ENCODE data around the gene GABRB1.
A peak's percentile ranks its signal among the peaks of the same experiment; 100 is the strongest.

Gene GABRB1

GRCh38 chr4:47031011-47031678, at the start of gene GABRB1:
GABRB1 (plus strand) TSS chr4:47031567.
- H3K4me3 ChIP-seq (replicated peaks in 1 of 2; ENCODE audit: low read depth in 2 of 2, low read length in 2 of 2): peak within 1 kb of the TSS; percentile 42 to 54
- peak; percentile 53 to 57 for DNase-seq (ENCODE audit: low read depth in 2 of 2)
- no peak for TF ChIP-seq CTCF (IDR thresholded peaks at IDR 0.05; ENCODE audit: low read depth, low read length)

DNA sequence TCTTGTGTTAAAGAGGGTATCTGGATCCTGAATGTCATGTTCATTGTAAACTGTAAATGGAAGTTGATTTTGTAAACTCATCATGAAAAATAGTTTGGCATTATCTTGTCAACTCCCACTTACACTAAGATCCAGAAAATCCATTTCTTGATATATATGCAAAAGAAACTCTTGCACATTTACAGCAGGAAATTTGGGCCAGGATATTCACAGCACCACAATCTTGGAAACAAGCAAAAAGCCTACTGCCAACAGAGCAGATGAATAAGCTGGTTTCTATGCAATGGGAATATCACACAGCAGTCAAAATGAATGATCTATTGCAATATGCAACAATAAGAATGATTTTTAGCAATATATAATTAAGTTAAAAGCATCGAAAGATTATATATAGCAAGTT, 46.6 kb upstream of the GABRB1 start:
- no peak for DNase-seq (ENCODE audit: low read depth in 2 of 2)
- no peak overlapping the region for H3K4me3 ChIP-seq (replicated peaks in 1 of 2; ENCODE audit: low read depth in 2 of 2, low read length in 2 of 2)
- TF ChIP-seq CTCF (IDR thresholded peaks at IDR 0.05; ENCODE audit: low read depth, low read length): no peak

DNA sequence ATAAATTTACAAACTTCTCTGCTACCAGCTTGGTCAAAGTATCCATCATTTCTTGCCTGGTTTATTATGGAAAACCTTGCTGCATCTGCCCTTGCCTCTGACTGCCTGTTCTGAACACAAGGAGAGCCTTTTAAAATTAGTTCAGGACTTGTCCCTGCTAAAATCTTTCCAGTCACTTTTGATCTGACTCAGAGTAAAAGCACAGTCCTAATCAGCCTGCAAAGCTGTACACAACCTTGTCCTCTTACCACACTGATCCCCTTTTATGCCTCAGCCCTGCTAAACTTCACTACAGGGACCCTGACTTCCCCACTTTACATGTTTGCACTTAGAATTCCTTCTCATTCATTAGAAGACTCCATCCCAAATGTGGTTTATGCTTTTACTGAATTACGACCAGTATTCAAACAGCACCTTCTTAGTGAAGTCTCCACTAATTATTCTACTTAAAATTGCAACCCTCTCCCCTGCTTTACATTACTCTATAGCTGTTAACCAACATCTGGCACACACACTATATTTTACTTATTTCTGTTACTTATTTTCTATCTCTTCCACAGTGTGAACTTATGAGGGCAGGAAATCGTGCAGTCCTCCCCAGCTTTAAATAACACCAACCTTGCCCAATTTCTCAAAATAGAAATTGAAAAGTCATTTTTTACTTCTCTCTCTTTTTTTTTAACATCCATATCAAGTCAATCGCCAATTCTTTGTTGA, 44.3 kb upstream of the GABRB1 start:
- H3K4me3 ChIP-seq (replicated peaks in 1 of 2; ENCODE audit: low read depth in 2 of 2, low read length in 2 of 2): no peak overlapping the region
- DNase-seq (ENCODE audit: low read depth in 2 of 2): no peak
- no peak for TF ChIP-seq CTCF (IDR thresholded peaks at IDR 0.05; ENCODE audit: low read depth, low read length)

DNA sequence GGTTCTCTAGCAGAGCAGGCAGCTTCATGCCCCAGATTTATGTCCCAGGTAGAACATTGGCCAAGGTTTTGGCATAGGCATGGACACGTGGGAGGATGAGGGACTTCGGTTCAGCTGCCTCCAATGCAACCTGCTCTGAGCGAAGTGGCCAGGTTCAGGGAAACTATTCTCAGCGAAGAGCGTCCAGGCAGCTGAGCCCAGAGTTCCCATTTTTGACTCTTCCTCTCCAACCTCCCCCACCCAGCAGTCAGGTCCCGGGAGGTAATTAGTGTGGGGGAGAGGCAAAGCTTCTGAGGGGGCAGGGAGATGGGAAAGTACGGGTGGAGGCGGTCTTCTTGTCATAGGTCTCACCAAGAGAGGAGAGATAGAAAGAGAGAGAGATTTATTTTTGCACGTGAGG, 39.0 kb upstream of the GABRB1 start:
- TF ChIP-seq CTCF (IDR thresholded peaks at IDR 0.05; ENCODE audit: low read depth, low read length): no peak
- H3K4me3 ChIP-seq (replicated peaks in 1 of 2; ENCODE audit: low read depth in 2 of 2, low read length in 2 of 2): no peak overlapping the region
- no peak for DNase-seq (ENCODE audit: low read depth in 2 of 2)

GRCh38 chr4:46993075-46994006, 38.0 kb upstream of the GABRB1 start, which contains the start of gene GABRA4:
GABRA4 (minus strand) TSS chr4:46993581; CDS start chr4:46993424, 157 bp downstream.
- H3K4me3 ChIP-seq (replicated peaks in 1 of 2; ENCODE audit: low read depth in 2 of 2, low read length in 2 of 2): peak within 1 kb of the TSS; percentile 10 to 13
- DNase-seq (ENCODE audit: low read depth in 2 of 2): peak in 1 of 2 donors; percentile 8
- no peak for TF ChIP-seq CTCF (IDR thresholded peaks at IDR 0.05; ENCODE audit: low read depth, low read length)

- H3K4me3 ChIP-seq (replicated peaks in 1 of 2; ENCODE audit: low read depth in 2 of 2, low read length in 2 of 2): peak overlapping the region in 1 of 2 donors; percentile 13
- DNase-seq (ENCODE audit: low read depth in 2 of 2): no peak
- TF ChIP-seq CTCF (IDR thresholded peaks at IDR 0.05; ENCODE audit: low read depth, low read length): no peak
These were observed 37.4 kb upstream of the GABRB1 start for GRCh38 chr4:46994007-46994405.
